ENCODE data around the gene TRERF1. TPM values are rescaled to one million over a fixed set of nuclear protein-coding genes. Genes with fewer than 3 reads are reported as not detected.

The TRERF1 gene
- polyA plus RNA-seq, 1 donor (not counting 4 experiments of a cell fraction or from before 2014, with no cell fraction given): 4.8 TPM

DNA sequence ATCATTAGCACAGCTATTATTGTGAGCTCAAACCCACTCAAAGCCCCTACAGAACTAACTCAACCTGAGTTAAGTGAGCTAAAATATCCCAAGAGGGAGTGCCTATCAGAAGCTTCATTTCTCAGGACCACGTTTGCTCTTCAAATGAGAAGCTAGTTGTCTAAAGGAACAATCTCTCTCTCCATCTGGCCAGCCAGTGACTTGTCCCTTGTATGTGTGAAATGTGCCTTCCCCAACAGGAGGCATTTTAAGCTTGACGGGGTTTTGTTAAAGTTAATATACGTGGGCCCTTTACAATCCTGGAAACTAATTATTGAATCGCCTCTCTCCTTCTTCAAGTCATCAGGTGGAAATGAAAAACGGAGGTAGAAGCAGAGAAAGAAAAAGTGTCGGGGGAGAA is 62.0 kb downstream of the TRERF1 start:
- peaks cover 27% of the 10 kb centered on the region for H3K79me2 ChIP-seq (ENCODE audit: control insufficient read depth, insufficient read depth, low read length)
- FAIRE-seq (no peak), DNase-seq (ENCODE audit: low read depth, low spot score) (no peak)
- dilution Hi-C loops (cut with MboI; ENCODE audit: extremely low pct_ligation_motif_present, low sequenced_read_pairs): no loop called here
- TF ChIP-seq, protein P1, sequence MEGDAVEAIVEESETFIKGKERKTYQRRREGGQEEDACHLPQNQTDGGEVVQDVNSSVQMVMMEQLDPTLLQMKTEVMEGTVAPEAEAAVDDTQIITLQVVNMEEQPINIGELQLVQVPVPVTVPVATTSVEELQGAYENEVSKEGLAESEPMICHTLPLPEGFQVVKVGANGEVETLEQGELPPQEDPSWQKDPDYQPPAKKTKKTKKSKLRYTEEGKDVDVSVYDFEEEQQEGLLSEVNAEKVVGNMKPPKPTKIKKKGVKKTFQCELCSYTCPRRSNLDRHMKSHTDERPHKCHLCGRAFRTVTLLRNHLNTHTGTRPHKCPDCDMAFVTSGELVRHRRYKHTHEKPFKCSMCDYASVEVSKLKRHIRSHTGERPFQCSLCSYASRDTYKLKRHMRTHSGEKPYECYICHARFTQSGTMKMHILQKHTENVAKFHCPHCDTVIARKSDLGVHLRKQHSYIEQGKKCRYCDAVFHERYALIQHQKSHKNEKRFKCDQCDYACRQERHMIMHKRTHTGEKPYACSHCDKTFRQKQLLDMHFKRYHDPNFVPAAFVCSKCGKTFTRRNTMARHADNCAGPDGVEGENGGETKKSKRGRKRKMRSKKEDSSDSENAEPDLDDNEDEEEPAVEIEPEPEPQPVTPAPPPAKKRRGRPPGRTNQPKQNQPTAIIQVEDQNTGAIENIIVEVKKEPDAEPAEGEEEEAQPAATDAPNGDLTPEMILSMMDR (optimal IDR thresholded peaks at IDR 0.05 in 1 of 3, IDR thresholded peaks at IDR 0.05 in 1 of 3, conservative IDR thresholded peaks at IDR 0.05 in 1 of 3; ENCODE audit: extremely low read depth in 1 of 3, insufficient read depth in 2 of 3, low read length in 3 of 3): no peak
- no peak for TF ChIP-seq EZH2 (IDR thresholded peaks at IDR 0.05; ENCODE audit: low read length)
- H2AFZ ChIP-seq (ENCODE audit: control insufficient read depth, low read length): no peak overlapping the region
- H3K4me1 ChIP-seq (ENCODE audit: control insufficient read depth, extremely low read depth, insufficient read depth, low read length): no peaks in the 10 kb centered on the region
- no peaks in the 10 kb centered on the region for H3K27me3 ChIP-seq (ENCODE audit: control insufficient read depth, extremely low read depth, insufficient read depth, low read length)
- H3K4me2 ChIP-seq (ENCODE audit: control insufficient read depth, extremely low read depth, insufficient read depth, low read depth, low read length): no peak overlapping the region
- peaks cover 0 to 2% of the 10 kb centered on the region in 2 experiments for H3K36me3 ChIP-seq (ENCODE audit: control insufficient read depth in 2 of 2, extremely low read depth in 1 of 2, insufficient read depth in 2 of 2, low read length in 2 of 2)
- H3K4me3 ChIP-seq (ENCODE audit: control insufficient read depth in 2 of 3, extremely low read depth in 1 of 3, insufficient read depth in 2 of 3, low read depth in 1 of 3, low read length in 3 of 3): no peak overlapping the region
- H3K9me3 ChIP-seq (ENCODE audit: control insufficient read depth, low read depth, low read length): no peaks in the 10 kb centered on the region
- H3K27ac ChIP-seq (ENCODE audit: control insufficient read depth, insufficient read depth, low read length): no peak overlapping the region
- no peaks in the 10 kb centered on the region for H3K9me1 ChIP-seq (ENCODE audit: control insufficient read depth, extremely low read depth, insufficient read depth, low read length)
- no peaks in the 10 kb centered on the region for H4K20me1 ChIP-seq (ENCODE audit: control insufficient read depth, extremely low read depth, insufficient read depth, low read length)
- no peak overlapping the region for H3K9ac ChIP-seq (ENCODE audit: control insufficient read depth, extremely low read depth, insufficient read depth, low read length)

DNA sequence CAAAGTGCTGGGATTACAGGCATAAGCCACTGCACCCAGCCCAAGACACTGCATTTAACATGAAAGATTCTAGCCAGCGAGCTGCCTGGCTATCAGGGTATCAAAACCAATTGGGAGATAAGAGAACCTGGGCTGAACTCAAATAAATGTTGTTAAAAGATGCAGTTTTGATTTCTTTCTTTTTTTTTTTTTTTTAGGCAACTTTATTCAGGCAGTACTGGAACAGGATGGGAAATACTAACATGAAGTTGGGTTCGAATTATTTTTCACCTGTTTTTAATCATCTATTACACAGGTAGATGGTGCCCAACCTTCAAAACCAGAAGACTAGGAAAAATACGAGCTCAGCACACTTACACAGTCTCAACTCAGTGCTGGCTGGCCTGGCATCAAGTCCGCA is 63.7 kb downstream of the TRERF1 start:
- no peaks in the 10 kb centered on the region for H3K9me1 ChIP-seq (ENCODE audit: control insufficient read depth, extremely low read depth, insufficient read depth, low read length)
- H3K79me2 ChIP-seq (ENCODE audit: control insufficient read depth, insufficient read depth, low read length): peaks cover 23% of the 10 kb centered on the region
- no peaks in the 10 kb centered on the region for H4K20me1 ChIP-seq (ENCODE audit: control insufficient read depth, extremely low read depth, insufficient read depth, low read length)
- no peaks in the 10 kb centered on the region for H3K9me3 ChIP-seq (ENCODE audit: control insufficient read depth, low read depth, low read length)
- H3K27me3 ChIP-seq (ENCODE audit: control insufficient read depth, extremely low read depth, insufficient read depth, low read length): no peaks in the 10 kb centered on the region
- H3K4me2 ChIP-seq (ENCODE audit: control insufficient read depth, extremely low read depth, insufficient read depth, low read depth, low read length): no peak overlapping the region
- H3K9ac ChIP-seq (ENCODE audit: control insufficient read depth, extremely low read depth, insufficient read depth, low read length): no peak overlapping the region
- no peaks in the 10 kb centered on the region for H3K4me1 ChIP-seq (ENCODE audit: control insufficient read depth, extremely low read depth, insufficient read depth, low read length)
- peaks cover 0 to 2% of the 10 kb centered on the region in 2 experiments for H3K36me3 ChIP-seq (ENCODE audit: control insufficient read depth in 2 of 2, extremely low read depth in 1 of 2, insufficient read depth in 2 of 2, low read length in 2 of 2)
- no peak for TF ChIP-seq EZH2 (IDR thresholded peaks at IDR 0.05; ENCODE audit: low read length)
- TF ChIP-seq, protein P1 (optimal IDR thresholded peaks at IDR 0.05 in 1 of 3, IDR thresholded peaks at IDR 0.05 in 1 of 3, conservative IDR thresholded peaks at IDR 0.05 in 1 of 3; ENCODE audit: extremely low read depth in 1 of 3, insufficient read depth in 2 of 3, low read length in 3 of 3): no peak
- dilution Hi-C loops (cut with MboI; ENCODE audit: extremely low pct_ligation_motif_present, low sequenced_read_pairs): no loop called here
- H2AFZ ChIP-seq (ENCODE audit: control insufficient read depth, low read length): no peak overlapping the region
- H3K27ac ChIP-seq (ENCODE audit: control insufficient read depth, insufficient read depth, low read length): no peak overlapping the region
- FAIRE-seq: no peak
- DNase-seq (ENCODE audit: low read depth, low spot score): no peak
- H3K4me3 ChIP-seq (ENCODE audit: control insufficient read depth in 2 of 3, extremely low read depth in 1 of 3, insufficient read depth in 2 of 3, low read depth in 1 of 3, low read length in 3 of 3): no peak overlapping the region

Data from keratinocyte (primary cell).